Esophagus muscularis mucosa (tissue), 4 donors: Measurements from ENCODE around the gene MAPK11.

Source experiments
- EP300 ChIP-seq: sonication (generic); formaldehyde crosslinking; IDR thresholded peaks from one replicate; pipeline ENCODE4 v1.6.1; 2017; ENCODE audit warnings: antibody characterized with exemption
- POLR2A ChIP-seq: fragments of 450-650 bp; IDR thresholded peaks from one replicate; pipeline ENCODE4 v1.6.1; 2017; ENCODE audit warnings: antibody characterized with exemption, moderate library complexity, mild to moderate bottlenecking, low read depth
- TF ChIP-seq, protein P1 (sequence below), 3 experiments: fragments of 200-600 bp in 2 of 3; fragments of 450-650 bp in 1 of 3; sonication (generic) in 2 of 3; IDR thresholded peaks; one replicate each; pipeline ENCODE4 v1.5.1; 2017 to 2019; ENCODE audit warnings: antibody characterized with exemption in 3 of 3, mild to moderate bottlenecking in 2 of 3, moderate library complexity in 1 of 3

DNA sequence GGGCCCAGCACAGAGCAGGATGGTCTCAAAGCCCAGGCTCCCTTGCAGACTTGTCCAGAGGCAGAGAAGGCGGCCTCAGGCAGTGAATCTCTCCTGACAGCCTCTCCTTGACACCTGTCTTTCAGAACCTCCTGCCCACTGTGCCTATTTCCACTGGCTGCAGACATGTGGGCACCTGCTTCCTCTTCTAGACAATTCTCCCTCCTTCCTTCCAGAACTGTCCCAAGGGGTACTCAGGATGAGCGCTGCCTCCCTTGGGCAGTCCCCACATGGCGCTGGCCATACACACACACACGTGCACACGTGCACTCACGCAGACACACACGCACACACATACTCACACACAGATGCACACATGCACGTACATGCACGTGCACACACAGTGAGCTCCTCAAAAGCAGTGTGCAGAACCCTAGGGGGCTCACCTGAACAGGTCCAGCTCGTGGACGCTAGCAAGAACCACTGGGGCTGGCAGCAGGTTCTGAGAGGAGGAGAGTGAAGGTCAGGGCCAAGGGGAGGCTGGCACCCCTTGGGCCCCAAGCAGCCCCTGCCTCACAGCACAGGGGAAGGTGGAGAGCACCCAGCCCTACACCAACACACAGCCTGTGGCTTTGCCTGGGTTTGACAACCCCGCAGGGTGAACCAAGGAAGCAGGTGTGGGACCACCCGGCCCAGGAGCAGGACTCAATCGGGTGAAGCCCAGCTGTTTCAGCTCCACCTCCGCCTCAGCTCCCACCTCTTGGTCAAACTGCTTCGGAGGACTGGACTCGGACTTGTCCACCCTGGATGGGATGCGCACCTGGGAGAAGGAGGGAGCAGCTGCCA, 45.3 kb upstream of the MAPK11 start:
- TF ChIP-seq POLR2A (no peak), EP300 (no peak)
- TF ChIP-seq, protein P1, sequence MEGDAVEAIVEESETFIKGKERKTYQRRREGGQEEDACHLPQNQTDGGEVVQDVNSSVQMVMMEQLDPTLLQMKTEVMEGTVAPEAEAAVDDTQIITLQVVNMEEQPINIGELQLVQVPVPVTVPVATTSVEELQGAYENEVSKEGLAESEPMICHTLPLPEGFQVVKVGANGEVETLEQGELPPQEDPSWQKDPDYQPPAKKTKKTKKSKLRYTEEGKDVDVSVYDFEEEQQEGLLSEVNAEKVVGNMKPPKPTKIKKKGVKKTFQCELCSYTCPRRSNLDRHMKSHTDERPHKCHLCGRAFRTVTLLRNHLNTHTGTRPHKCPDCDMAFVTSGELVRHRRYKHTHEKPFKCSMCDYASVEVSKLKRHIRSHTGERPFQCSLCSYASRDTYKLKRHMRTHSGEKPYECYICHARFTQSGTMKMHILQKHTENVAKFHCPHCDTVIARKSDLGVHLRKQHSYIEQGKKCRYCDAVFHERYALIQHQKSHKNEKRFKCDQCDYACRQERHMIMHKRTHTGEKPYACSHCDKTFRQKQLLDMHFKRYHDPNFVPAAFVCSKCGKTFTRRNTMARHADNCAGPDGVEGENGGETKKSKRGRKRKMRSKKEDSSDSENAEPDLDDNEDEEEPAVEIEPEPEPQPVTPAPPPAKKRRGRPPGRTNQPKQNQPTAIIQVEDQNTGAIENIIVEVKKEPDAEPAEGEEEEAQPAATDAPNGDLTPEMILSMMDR (IDR thresholded peaks at IDR 0.05): no peak
